CD4-positive, alpha-beta T cell treated with Interleukin-15 for 1 hour (primary cell): ENCODE measurements around the gene PARVB.

Experiments
- DNase-seq: peaks from one replicate; pipeline ENCODE4 v3.0.0-alpha.2; 2020

The PARVB gene

DNA sequence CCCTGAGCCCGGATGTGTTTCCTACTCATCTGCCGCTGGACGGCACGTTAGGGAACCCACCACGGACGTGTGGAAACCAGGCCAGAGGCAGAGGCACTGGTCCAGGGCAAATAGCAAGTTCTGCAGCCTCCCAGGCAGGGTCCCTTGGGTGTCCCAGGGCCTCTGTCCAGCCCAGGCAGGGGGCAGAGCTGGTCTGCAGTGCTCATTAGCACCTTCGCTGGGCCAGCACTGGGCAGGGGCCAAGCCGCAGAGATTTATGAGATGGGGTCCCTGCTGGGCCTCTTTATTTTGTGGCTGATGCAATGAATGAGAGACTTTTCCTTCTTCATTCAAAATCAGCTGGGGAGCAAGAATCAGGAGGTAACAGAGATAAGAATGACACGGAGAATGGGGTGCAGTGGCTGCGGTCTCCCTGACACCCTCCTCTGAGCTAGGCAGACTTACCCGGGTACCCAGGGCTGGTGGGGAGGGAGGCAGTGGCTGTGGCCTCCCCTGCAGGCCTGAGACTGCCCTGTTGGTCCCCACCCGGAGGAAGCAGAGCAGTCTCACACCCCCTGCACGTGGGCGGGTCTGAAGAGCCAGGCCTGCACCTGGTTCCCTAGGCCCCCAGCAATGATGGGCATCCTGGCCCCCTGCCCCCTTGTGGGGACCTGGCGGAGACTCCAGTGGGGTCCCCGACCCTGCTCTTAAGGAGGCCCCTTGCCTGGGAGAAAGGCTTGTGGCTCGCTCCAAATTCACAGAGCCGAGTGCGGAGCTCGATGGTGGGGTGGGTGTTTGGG is 142.6 kb downstream of the PARVB start:
- DNase-seq = no peak

DNA sequence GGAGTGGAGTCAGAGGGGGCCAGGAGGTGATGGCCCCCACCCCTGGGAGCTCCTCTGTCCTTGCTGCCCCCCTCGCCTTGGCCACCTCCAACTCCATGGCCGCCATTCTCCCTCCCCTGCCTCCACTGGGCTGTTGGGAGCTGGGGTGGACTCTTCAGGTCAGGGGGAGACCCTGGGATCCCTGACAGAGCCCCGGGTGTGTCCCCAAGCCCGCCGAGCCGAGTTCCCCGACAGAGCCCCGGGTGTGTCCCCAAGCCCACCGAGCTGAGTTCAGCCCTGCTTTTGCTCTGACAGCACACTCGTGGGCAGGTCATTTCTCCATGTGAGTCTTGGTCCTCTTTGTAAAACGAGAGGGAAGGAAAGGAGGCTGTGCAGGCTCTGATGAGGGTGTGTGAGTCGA is 143.4 kb downstream of the PARVB start:
- DNase-seq = no peak

DNA sequence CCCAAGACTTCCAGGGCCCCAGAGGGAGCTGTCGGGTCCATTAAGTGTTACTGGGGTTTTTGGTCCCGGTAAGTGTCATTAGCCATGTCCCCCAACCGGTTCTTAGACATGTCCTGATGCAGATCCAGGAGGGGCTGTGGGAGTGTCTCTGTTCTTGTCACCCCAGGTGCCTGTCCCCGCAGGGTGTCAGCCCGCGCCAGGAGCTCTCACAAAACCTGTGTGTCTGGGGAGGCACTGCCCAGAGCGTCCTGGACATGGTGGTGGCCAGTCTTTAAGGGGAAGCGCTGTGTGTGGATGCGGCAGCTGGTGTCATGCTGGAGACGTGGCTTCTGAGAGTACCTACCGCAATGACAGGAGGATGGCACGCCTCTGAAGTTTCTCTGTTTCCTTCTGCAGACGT is 144.1 kb downstream of the PARVB start:
- no peak for DNase-seq

DNA sequence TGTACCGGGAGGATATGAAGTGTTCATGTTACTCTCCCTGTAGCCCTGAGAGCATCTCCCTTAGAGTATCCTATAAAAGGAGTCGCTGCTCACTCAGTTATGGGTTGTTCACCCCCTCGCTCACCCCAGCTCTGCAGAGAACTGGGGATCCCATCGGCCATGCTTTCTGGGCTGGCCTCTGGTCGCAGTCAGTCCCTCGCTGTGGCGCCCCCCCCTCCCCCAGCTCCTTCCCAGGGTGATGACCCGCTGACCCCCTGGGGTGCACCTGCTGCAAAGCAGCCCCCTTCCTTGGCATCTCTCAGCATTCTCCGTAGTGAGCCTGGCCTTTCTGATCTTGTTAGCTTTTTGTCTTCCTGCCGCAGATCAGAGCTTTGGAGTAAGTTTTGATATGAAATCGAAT is 146.4 kb downstream of the PARVB start:
- no peak for DNase-seq

DNA sequence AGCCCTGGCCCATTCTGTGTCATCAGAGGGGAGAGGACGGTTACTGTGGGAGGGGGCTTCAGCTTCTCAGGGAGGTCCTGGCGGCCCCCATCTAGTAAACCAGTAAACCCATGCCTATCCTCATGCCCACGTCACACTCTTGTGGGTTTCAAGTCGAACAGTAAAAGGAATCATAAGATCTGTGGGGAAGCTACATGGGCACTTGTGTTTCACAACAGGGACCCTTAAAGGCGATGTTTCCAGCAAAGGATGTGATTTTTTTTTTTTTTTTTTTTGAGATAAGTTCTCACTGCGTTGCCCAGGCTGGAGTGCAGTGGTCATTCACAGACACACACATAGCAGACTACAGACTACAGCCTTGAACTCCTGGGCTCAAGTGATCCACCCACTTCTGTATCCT is 147.5 kb downstream of the PARVB start:
- no peak for DNase-seq

DNA sequence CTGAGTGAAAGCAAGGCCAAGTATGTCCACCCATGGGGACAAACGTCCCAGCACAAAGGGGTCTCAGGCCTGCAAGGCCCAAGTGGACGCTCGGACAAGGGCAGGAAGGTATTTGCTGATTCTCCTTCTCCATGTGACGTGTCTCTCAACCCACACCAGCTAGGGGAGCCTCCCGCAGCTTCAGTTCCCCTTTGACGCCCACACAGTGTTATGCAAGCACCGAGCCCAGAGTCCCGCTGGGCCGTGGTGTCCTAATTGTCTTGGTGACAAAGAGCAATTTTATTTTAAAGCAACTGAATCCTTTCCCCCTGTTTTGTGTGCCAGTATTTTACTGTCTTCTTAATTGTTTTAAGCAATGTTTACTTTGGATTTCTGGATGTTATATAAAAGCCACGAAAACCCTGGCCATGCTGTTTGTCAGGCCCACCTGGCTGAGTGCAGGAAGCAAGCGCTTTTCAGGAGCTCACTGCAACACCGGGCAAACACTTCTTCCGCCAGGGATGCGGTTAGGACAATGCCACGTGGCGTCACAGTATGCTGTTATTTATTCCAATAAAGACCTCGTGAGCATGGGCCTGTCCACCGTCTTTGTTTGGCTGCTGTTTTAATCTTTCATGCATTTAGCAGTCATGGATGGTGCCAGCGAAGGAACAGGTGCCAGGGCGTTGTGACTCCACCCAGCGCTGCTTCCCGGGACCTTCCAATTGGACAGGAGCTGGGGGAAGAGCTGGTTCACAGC is 148.4 kb downstream of the PARVB start:
- DNase-seq = peak; percentile 75

DNA sequence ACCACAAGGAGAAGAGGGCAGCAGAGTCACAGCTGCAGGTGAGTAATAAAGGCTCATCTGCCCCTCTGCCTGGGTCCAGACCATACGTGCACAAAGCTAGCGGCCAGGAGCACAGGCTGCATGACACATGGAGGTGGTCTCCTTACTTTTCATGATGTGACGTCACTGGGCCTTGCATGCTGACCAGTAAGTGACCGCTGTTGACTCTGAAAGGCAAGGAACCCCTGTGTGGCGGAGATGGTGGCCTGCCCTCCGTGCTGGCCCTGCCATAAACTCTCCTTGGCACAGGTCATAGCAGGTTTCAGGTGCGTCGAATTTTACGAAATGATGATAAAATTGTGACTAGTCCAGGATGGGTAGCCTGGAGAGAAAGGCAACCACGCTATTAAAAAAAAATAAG is 149.1 kb downstream of the PARVB start:
- DNase-seq = no peak

DNA sequence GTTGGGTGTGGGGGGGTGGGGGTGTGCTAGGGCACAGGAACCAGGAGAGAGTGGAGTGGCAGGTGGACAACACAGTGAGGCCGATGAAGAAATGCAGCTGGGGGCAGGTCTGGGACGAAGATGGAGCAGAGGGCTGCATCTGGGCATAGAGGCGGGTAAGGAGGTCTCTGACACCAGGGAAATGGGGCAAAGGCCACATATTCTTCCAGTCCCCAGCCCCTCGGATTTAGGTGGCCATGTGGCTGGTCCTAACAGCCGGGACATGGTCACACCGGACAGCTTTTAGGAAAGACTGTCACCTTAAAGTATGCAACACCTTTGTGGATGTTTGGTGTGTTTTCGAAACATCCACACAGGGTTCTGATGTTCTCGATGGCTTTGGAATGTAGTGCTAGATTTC is 151.6 kb downstream of the PARVB start:
- no peak for DNase-seq

DNA sequence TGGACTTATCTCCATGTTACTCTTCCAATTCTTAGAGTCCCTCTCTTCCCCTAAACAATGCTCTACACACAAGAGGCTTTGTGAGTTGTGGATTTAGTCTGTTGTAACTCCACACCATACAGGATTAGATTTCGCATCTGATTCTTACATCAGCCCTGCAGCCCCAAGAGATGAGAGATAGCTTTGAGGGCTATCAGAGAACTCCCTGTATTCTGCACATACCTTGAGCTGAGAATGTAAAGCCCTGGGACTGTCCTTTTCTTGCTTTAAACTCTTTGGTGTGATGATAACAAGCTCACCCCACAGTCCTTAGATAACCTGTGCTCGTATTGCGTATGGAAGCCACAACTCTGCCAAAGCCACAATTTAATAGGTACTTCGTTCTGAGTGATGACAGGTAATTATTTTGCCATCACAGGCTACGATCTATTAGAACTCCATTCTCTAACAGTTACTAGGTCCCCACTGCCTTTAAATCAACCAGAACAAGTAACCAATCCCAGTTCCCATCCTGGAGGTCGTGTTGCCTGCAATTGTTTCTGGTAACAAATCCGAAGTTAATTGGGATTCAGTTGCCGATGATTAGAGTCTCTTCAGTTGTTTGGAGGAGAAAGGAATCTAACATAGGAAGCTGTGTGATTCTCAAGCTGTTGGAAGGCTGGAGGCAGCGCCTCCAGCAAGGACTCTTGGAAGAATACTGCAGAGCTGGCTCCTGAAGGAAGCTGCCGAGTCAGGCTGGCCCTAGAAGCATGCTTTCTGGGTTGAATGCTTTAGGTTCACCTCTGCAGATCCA is 155.3 kb downstream of the PARVB start:
- no peak for DNase-seq

DNA sequence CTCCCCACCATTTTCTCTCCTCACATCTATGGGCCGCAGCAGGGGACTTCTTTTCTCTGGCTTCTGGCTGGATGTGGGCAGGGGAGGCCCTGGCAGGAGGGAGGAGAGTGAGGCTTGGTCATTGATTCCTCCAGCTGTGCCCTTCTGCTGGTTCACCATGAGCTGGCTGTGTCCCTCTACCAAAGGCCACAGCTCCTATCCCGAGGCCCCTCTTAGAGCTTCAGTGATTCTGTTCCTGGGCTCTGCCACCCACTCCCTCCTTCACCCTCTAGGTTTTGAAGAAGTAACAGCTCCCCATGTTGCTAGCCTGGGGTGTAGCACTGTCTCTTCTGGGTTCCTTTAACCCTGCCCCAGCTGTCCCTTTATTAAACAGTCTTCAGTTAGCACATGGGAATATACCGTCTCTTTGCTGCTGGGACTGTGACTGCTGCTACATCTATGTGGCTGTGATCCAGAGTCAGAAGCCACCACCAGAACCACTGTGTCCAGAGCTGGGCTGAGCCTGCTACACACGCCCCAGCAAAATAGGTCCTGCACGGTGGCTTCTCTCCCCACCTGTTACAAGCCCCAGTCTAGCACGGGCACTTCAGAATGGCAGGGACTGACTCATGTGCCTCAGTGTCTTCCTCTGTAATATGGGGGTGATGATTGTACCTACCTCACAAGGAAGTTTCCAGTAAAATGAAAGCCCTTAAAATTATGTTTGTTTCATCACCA is 156.0 kb downstream of the PARVB start:
- DNase-seq = no peak

DNA sequence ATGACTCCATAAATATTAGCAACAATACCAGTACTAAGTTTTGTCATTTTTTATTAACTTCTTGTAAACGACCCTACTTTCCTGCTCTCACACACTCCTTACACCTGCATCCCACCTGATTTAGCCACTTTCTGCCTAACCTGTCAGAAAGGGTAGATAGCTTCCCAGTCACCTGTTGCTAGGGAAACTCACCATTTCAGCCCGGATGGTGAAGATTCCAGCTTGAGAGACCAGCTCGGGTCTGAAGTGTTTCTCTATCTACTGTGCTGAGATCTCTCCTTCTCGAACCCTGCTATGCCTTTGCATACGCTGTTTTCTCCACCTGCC is 156.6 kb downstream of the PARVB start, which contains the start of gene PARVG:
Gene PARVG, plus strand, starts transcription at position 220 of the 327 bp plus-strand sequence. CDS start 2,405 bp downstream, outside the sequence.
- peak; percentile 66 for DNase-seq

DNA sequence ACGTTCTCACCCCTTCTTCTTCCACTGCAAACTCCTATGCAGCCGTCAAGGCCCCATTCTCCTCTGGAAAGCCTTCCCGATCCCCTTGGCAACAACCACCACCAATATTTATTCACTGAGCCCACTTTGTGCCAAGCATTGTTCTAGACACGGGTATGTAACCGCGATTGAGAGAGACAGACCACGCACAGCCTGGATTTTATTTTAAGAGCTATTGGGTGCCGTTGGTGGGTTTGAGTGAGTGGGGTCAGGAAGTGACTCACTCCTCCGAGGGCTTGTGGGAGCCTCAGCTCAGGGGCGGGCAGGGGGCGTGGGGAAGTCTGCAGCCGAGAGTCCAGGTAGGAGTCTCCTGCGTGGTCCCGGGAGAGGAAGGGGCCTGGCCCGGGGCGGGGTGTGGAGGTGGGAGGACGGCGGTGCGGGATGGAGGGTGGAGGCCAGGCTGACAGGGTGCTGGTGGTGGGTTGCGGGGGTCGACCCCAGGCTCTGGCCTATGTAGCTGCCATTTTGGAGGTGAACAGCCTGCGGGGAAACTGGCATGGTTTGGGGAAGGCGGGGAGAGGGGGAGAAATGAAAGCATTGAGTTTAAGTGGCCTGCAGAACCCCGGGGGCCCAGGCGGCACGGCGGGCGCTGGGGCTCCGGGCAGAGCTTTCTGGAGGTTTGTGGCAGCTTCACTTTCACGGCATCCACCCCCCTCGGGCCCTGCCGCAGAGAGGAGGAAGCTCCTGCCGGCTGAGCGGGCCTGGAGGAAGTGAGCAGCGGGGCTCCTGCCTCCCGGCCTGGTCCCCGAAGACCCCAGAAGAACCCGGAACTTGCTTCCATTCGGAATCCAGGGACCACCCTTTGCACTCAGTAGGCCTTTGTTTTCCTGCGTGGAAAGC is 157.2 kb downstream of the PARVB start:
- DNase-seq = peak; percentile 70

DNA sequence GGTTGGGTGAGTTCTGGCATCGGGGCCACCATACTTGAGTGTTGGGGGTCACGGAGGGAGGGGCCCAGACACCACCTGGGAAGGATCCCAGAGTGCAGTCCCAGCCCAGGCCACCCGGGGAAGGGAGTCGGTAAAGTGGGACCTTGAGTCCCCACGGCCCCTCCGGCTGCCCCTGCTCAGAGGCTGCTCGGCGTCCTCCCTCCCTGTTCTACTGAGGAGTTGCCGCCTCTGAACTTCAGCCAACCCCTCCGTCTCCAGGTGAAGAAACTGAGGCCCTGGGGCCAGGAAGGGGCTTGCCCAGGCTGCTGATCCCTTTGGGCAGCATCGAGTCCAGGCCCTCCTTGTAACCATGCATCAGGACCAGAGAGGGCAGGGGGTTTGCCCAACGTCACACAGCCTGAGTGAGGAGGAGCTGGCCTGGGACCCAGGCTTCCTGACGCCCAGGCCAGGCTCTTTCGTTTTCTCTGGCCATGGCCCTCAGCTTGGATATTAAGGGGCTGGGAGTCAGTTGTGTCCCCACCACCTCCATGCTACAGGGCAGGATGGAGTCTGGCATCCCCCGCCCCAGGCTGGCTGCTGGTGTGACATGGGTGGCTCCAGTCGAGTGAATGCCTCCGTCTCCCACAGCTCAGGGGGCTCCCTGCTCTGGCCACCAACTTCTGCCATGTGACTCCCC is 157.9 kb downstream of the PARVB start:
- DNase-seq = no peak

DNA sequence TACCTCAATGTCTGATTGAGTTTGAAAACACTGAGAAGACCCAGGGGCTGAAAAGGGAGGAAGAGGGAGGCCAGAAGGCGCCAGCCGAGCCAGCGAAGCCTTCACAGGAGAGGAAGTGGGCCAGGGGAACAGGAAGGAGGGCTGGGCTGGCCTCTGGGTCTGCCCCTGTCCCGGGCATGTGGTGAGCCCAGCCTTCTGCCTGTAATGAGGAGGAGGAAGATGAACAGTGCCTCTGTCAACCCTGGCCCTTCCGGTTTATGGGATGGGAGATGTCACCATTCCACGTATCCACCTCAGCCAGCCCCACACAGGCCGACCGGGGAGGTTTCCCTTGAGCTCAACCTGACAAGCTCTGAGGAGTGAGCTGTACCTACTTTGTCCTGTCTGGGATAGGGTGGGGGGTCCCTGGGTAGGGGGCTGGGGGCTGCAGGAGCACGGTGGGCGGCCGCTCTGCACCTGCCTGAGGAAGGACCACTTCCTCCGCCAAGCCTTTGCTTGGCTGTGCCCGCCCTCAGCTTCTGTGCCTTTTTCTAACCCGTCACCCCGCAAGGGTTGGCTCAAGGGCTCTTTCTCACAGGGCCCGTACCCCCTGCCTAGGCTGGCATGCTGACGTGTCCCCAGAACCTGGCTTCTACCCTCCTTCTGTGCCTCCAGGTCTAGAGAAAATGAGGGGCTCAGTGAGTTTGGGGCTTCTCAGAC is 158.6 kb downstream of the PARVB start:
- peak; percentile 77 for DNase-seq

DNA sequence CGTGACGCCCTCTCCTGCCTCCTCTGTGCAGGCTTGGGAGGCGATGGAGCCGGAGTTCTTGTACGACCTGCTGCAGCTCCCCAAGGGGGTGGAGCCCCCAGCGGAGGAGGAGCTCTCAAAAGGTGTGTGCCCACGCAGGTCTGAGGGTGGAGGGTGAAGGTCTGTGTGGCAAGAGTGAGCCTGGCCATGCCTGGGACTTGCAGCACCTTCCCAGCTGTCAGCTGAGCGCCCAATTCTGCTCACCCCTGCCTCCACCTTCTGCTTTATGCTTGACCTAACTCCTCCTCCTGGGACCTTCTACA is 159.1 kb downstream of the PARVB start:
- DNase-seq = no peak

DNA sequence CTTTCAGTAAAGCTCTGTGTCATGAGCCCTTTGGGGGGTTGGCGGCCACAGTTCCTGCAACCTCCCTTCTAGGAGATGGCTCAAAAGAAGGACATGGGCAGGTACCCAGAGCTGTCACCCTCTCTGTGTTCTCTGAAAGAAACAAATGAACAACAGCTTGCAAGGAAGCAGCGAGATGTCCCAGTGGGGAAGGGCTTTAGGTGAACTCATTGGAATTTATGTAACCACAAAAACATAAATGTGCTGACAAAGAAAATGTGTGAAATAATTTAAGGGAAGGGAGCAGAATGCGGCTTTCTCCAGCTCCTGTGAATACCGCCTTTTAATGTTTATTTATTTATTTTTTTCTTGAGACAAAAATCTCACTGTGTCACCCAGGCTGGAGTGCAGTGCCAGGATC is 159.9 kb downstream of the PARVB start:
- DNase-seq = no peak

DNA sequence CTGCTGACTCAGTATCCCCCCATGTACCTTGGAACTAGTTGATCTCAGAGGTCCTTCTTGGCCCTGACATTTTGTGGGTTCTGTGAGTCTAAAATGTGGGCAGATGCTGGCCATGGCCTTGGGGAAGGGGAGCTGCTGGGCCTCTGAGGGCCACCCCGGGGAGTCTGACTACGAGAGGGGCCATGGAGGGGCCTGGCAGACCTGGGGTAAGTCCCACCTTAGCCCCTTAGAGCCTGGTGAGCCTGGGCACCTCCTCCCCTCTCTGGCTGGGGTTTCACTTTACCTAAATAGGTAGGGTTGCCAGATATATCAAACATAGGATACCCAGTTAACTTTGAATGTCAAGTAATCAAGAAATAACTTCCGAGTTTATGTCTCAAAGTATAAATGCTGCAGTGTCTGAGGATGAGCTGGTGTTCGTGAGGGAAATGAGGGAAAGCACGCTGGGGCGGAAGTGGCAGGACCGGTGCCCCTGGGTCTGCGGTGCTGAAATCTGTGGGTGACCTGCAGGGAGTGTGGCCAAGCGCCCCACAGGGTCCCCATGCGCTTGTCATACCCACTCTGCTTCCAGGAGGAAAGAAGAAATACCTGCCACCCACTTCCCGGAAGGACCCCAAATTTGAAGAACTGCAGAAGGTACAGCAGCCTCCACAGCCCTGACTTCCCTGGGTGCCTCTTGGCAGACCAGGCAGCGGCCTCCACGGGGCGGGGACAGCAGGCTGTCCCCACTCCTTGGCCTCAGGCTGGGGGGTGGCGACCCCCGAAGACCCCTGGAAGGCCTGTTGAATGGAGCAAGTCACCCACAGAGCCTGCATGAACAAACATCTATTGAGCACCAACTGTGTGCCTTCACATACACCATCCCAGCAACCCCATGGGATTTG is 161.4 kb downstream of the PARVB start:
- DNase-seq = no peak

DNA sequence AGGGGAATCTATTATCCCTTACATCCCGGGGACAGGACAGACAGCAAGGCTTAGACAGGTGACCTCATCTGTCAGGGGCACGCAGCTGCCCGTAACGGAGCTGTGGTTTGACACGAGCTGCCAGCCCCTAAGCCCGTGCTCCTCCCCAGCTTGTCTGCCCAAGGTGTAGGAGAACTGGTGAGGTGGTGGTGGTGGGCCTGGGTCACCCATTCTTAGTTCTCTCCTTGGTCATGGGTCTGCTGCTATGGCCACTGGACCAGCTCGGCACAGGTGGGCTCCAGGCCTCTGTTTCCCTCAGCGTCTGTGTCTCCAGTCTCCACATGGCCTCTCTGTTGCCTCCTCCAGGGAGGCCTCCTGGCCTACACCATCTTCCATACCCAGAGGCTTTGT is 162.0 kb downstream of the PARVB start:
- DNase-seq = no peak

DNA sequence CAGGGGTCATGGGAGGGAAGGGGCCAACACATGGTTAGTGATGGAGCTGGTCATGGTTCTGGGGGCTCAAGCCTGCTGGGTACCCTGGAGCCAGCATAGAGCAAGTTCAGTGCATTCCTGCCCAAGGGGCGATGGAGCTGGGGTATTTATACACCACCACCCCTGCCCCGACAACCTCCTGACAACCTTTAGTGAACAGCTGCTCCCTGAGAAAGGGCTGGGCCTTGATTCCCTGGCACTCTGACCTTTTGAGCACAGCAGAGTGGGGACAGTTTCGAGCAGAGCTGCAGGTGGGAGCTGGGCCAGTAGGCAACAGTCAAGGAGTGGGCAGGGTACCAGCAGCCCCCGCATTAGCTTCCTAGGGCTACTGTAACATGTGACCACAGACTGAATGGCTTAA is 162.6 kb downstream of the PARVB start:
- DNase-seq = no peak

DNA sequence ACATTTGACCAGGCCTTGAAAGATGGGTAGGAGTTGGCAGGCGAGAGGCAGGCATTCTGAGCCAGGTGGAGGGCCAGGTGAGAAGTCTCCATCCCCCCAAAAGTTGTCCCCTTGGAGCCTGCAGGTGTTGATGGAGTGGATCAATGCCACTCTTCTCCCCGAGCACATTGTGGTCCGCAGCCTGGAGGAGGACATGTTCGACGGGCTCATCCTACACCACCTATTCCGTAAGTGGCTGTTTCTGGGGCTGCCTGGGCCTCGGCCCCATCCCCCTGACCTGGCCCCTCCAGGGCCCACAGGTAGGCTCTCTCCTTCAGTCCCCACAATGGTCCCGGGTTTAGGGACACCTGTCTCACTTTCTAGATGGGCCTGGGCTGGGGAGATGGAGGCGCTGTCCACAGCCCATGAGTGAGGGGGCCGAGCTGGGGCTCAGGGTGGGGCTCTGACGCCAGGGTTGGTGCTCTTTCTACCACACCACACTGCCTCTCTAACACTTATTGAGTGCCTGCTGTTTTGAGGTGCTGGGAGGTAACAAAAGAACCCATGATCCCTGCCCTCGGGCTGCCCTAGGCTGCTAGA is 163.6 kb downstream of the PARVB start:
- no peak for DNase-seq
